RPMI8226 (cell line): Measurements from ENCODE around the gene TUBA1B.

ENCODE experiments used
- DNase-seq: peaks from one replicate; pipeline ENCODE4 v3.0.0-alpha.2; 2015

TUBA1B gene

DNA sequence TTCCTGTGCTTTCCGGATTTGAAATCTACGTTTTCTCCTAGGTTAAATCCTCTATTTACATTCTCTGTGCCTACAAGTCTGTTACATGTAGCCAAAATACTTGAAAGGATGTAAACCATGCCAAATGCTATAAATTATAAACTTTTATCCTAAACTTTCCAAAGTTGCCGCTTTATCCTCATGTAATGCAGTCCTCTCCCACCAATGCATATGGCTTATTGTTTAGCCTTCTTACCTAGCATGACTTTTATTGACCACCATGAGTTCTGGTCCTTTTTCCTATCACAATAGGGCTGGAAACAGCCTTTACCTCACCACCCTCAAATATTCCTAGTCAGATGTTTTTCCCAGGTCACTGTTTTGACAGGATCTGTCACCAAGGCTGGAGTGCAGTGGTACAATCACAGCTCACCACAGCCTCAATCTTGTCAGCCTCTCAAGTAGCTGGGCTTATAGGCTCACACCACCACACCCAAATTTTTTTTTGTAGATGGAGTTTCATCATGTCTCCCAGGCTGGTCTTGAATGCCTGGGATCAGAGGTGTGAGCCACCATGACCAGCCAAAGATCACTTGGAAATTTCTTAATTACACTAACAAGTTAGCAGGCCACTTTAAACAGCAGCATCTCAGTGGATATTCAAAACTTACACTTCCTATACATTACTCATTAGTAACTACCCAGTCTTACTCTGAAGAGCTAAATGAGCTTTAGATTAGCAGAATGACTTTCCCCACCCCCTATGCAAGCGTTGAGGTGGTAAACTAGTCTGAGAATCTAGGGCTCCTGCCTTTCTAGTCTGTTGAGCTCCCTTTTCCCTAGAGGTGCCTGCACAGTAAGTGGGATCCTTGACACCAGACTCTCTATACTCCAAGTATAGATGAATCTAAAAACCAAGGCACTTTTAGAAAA, 4.1 kb downstream of the TUBA1B start:
- no peak for DNase-seq

DNA sequence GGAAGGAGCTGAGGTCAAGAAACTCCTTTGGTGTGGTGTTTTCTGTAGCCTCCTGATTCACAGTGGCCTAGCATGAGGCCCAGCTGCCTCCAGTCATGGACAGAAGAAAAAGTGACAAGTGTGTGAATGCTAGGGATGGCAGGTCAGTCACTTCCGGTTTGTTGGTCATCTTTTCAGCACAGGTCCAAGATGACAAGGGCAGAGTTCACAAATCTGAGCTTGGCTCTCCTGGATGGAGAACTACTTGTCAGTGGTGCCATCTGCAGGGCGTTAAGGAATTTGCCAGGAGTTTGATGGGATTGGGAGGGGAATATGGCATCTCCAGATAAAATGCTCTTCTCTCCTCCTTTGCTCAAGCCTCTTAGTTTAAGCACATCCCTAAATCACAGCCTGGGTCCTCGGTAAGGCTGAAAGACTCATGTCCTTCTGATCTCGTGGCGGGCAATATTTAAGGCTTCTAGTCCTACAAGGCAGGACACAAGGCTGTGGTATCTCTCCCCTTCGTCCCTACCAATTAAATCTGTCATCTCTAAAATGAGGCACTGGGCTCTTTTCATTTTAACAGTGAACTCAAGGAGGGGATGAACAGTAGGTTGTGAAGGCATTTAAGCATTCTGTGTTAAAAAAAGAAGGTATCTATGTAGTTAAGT, 10.0 kb downstream of the TUBA1B start:
- no peak for DNase-seq

DNA sequence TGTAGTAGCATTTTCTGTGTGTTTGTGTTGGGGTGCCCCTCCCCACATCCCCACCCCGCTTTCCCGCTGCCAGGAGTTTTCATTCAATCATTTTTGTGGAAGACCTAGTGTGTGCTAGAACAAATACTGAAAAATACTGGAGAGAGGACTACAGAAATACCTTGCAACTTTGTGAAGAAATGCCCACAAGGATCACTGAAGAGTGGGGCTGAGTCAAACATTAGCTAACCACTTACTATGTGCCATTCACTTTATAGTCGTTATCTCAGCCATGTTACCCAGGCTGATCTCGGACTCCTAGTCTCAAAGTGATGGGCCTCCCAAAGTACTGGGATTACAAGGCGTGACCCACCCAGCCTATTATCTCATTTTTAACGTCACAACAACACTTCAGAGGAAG, 20.0 kb downstream of the TUBA1B start:
- DNase-seq, result no peak

DNA sequence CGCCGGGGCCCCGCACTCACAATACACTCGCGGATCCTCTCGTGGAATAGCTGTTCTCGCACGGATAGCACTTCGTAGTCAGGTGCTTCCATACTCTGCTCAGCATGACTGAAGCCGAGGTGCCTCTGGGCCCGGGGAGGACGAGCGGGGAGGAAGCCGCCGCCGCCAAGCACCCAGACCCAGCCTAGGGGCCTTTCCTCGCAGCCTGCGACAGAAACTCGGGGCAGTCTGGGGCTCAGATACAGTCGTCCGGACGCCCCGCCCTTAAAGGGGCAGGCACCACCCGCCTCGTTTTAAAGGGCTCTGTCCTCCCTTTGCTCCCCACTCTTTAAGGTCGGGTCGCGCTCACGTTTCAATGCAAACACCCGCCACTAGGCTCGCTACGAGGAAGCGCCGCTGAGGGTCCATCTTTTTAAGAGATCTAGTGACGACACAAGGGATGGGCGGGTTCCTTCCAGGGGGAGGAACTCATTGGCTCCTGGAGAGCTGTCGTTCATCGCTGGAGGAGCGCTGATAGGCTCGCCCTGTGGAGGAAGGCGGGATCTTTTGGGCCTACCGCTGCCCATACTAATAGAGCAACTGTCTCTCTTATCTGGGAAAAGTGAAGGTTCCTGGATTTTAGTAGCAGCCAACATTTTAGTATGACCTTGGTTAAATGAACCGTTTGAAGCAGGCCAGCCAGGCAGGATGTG, 20.6 kb downstream of the TUBA1B start, which contains the start of gene LMBR1L:
LMBR1L (minus strand) TSS at position 384 of the 692 bp plus-strand sequence; CDS start at position 92, 292 bp downstream.
- peak; percentile 99 for DNase-seq

DNA sequence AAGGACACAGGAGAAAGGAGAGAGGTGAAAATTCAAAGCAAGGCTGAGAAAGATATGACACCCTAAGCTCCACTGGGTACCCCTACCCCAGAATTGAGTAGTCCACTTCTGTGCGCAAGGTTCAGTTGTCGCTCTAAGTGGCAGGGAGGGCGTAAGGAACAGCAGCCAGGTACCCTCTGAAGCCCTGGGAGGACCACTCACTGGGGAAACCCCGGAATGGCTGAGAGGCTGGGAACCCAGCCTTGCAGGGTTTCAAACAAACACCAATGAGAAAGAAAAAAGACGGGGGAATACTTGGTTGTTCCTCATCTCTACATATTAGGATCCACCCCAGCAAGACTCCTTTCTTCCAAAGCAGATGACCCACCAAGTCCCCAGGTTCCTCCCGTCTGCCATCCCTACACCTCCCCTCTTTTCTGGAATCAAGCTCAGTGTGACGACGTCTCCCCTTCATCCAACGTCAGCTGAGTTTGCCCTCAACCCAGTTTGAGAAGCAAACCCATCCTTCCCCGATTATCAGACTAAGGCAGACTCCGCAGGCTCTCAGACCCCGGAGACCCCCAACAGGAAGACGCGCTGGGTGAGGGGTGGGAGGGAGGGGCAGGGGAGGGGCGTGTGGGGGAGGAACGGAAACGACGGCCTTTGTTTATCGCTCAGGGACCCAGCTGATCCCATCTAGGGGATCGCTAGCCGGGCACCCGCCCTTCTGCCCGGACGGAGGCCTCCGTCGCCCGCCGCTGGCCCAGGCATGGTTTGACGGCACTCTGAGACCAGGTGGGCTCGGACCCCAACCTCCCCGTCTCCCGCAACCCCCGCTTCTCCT, 21.3 kb downstream of the TUBA1B start:
- no peak for DNase-seq

DNA sequence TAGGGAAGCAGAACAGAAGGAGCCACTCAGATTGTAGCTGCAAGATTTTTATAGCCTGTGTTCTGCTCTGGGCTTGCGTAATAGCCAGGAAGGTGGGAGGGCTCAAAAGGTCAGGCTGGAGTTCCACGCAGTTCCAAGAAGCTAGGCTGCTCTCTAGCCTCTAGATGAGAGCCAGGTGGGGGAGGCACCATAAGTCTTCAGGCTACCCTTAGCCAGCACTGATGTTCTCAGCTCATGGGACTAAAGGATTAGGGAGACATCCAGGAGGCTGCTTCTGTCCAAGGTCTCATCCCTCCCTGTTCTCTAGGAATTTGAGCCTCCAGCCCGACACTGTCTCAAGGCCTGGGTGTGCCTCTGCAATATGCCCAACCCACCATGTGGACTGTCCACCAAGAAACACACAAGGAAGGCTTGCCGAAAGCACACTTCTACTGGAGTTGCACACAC, 22.2 kb downstream of the TUBA1B start:
- no peak for DNase-seq

DNA sequence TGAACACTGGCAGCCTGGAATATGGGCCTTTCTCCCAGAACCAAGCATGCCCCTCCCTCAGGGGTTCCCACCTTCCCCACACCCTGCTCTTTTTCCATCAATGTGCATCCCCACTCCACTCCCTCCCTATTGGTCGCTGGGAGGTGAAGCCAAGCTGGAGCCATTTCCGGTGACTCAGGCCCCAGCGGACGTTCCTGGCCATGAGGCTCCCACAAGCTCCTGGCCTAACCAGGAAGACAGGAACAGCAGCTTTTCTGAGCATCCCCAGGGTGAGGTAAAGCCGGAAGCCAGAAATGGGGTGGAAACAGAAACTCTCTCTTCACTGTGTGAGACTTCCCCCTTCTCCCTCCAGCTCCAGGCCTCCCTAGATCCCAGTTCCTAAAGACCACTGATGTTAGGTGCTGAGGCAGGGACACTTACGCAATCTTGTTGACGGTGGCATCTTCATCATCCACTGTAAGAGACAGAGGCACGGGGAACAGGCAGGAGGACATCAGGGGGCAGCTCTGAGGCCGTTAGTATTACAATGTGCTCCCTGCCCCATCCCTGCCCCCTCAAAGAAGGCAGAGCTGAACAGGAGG, 25.6 kb downstream of the TUBA1B start:
- no peak for DNase-seq

DNA sequence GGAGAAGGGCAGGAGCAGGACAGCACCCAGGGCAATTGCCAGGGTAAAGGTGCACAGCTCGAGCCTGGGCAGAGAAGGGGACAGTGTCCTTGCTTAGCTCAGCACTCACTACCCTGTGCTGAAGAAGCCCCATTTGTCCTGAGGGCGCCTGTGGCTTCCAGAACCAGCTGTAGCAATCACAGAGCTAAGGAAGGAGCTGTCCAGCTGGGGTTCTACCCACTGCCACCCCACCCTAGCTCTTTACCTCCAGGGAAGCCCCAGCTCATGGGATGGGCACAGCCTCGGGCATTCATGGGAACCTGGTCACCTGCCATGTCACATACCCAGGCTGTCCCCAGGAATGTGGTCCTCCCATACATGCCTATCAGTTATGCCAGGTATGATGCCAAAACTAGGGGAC, 26.4 kb downstream of the TUBA1B start:
- DNase-seq, result no peak

DNA sequence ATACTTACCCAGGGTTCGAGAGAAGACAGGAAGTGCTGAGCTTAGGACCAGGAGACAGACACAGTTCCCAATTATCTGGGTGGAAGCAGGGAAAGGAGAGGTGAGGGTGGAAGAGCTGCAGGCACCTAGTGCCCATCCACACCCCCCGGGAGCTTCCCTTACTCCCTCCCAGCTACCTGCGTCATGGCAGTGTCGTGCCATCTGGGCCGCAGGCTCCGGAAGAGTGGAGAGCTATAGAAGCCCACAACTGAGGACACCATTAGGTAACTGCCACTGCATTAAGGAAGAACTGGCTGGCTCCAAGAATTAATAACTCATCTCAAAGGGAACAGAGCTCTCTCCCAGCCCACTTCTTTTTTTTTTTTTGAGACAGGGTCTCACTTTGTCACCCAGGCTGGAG, 30.8 kb downstream of the TUBA1B start:
- no peak for DNase-seq

DNA sequence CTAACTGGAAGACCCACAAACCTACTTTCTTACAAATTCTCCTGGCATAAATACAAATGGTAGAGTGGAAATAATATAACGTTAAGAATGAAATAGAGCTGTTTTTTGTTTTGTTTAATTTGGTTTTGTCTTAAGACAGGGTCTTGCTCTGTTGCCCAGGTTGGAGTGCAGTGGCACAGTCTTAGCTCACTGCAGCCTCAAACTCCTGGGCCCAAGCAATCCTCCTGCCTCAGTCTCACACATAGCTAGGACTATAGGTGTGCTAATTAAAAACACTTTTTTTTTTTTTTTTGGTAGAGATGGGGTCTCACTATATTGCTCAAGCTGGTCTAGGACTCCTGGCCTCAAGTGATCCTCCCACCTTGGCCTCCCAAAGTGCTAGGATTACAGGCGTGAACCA, 32.5 kb downstream of the TUBA1B start:
- DNase-seq, result no peak

DNA sequence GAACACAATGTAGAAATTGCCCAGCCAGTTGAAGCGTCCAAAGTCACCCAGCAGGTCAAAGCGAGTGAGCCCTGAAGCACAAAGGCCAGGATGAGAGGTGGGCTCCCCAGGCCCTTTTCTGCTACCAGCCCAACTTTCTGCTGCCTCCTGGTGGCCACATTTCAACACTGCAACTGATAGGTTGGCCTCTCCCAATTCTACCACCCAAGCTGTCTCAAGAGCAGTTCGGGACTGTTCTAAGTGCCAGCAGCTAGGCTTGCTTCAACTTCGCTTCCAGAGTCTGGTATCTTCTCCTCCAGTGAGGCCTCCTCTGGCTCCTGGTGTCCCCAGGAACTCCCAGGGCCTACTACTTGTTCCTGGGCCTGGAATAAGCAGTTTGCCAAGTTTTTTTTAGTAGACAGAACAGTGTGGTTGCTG, 33.2 kb downstream of the TUBA1B start:
- DNase-seq, result peak; percentile 59

DNA sequence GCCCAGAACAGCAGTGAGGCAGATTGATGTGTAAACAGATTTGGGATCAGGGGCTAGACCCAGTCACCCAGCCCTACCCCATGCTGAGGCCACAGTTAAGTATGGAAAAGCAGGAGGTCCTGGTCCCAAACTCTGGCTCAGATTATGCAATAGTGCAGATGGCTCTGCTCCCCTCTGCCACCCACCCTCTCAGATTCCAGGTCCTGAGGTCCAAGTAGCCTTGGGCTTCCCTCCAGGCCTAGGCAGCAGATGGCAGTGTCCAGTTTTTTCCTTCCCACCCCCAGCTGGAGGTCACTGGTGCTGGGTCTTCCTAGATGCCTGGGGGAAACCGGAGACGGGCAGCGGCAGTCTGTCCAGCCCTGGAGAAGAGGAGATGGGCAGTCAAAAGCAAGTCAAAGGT, 33.8 kb downstream of the TUBA1B start:
- DNase-seq, result no peak

DNA sequence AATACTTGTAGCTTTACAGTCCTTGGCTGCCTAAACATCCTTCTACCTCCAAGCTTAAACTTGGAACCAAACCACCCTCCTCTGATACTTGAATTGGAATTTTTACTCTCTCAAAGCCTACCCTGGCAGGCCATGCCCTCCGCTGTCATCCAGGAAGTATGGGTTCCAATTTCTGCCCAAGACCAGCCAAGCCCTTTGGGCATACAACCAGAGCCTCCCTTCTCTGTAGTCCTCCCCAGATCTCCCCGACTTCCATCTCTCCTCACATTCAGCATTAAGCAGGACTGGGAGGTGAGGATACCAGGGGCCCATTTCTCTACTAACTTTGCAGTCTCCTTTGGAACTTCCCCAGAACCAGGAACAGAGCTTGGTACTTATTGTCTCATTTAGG, 36.2 kb downstream of the TUBA1B start:
- no peak for DNase-seq

DNA sequence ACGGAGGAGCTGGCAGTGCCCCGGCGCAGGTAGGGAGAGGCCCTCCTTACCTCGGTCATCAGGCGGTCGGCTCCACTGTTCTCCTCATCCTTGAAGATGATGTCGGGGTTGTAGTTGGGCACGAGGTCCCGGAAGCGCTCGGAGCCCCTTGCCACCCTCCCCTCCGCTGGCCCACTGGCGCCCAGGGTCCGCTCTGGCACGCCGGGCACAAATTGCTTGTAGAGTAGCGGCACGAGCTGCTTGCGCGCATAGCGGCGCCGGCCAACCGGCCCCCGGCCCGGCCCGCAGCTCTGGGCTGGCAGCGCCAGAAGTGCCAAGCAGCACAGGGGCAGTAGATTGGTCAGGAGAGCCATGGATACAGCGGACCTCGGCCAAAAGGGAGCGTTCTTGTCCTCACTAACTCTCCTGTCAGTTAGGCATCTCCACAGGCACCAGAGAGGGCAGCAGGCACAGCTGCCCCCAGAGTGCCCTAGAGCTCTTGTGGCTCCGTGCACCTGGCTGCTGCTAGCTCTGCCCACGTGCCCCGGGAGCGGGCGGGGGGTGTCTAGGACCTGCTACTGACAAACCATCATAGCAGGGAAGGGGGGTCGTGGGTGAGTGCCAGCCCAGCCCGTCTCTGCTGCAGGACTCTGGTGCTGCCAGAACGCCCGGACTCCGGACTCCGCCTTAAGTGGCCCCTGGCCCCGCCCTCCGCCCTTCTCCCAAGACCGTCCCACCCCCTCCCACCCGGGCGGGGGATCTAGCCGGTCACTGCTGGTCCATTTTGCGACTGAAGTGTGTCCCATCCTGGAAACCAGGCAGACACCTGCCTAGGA, 36.8 kb downstream of the TUBA1B start, which contains the start of gene DHH:
DHH (minus strand) TSS at position 642 of the 815 bp plus-strand sequence; CDS start at position 353, 289 bp downstream.
- DNase-seq, result peak; percentile 49

DNA sequence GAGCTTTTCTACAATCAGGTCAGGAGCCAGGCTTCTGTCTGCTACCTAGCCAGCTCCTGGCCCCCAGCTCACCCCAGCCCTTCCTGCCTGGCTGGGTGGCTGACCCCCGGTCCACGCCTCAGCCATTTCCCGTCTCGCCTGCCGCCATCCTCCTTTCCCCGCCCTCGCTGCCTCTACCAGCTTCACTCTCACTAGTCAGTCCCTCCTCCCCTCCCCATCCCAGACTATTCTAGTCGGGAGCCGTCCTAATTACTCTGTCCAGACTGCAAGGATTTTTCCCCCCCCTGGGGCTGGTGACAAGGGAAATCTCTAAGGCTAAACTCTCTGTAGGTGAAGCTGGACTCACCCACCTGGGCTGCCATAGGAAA, 37.4 kb downstream of the TUBA1B start:
- DNase-seq, result no peak

DNA sequence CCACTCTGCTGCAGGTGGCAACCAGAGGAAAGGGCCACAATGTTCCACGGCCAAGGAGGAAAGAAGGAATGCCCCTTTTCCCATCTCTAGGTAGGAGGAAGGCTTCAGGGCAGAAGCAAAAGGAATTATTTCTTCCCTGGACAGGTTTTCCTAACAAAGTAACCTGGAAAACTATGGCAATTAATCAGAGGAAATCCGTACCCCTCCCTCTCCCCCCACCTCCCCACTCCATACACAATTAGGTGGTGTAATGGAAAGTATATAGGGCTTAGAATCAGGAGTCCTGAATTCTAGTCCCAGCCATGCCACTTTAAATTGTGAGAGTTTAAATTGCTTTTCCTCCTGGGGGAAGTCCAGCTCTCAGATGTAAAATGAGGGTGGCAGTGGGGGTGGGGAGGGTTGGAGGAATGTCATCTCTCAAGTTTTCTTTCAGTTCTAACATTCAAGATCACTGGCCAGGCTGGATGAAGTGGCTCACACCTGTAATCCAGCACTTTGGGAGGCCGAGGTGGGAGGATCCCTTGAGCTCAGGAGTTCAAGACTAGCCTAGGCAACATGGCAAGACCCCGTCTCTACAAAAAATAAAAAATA, 38.3 kb downstream of the TUBA1B start:
- DNase-seq, result no peak

DNA sequence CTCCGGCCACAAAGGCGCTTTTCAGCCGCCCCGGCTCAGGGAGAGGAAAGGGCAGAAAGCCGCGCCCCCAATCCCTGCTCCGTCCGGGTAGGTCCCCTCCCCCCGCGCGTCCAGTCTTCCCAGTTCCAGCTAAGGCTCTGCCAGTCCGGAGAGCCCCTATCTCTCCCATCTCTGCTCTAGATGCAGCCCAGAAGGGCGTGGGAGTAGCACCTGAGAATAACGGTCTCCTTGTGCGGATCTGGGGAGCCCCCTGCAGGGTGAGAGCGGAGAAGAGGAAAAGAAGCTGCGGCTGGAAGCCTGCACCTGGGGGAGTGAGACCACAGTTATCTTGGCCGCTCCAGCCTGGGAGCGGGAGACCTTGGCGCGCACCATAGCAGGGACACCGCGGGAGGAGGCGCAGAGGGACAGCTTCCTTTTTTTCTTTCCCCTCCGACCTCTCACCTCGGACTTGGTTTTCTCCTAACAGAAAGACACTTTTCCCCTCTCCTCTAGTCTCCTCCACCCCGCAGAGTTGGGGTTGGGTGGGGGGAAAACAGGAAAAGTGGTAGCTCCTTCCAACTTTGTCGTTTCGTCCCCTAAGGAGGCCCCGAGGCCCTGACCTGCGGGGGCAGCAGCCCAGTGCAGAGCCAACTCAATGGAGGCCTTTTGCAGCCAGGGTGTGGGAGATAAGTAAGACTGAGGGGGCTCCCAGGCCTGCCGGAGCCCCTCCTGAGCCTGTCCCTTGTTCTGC, 38.9 kb downstream of the TUBA1B start:
- DNase-seq, result peak; percentile 74

DNA sequence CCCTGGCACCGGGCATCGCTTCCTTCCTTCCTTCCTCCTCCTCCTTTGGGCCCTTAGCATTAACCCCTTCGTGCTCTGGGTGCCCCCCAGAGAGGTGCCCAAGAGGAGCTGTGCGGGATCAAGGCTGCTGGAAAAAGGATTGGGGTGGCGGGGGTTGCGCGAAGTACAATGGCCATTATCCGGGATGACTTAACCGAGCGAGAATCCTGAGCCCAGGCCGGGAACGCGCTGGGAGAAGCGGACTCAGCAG, 39.4 kb downstream of the TUBA1B start:
- DNase-seq, result no peak

DNA sequence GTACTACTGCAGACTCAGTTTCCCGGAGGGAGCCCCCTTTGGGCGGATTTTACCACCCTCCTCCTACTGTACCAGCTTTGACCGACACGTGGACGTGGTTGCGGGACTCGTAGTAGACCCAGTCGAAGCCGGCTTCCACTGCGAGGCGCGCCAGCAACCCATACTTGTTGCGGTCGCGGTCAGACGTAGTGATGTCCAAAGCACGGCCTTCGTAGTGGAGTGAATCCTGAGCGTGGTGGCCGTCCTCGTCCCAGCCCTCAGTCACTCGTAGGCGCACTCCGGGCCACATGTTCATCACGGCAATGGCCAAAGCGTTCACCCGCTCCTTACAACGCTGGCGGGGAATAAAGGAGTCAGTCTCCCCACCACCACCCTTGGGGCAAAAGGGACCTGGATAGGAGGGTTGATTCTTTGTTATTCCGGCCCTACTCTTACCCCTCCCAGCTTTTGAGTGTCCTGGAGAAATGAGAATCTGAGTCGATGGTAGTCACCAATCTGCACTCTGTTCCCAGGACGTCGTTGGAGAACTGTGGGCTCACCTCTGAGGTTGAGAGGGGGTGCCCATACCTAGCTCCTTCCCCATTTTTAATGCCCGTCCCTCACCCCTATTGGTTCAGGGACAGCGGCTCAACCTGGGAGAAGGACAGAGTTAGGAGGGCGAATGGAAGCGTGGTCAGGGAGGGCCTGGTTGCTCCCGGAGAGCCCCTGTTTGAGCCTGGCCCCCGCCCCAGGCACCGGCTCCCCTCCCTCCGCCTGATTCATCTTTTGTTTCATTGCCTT, 39.9 kb downstream of the TUBA1B start:
- DNase-seq, result no peak
